Upper lobe of left lung (tissue), 6 donors: Measurements from ENCODE around the gene RPS6KA6. TPM values are rescaled to one million over a fixed set of nuclear protein-coding genes. Genes with fewer than 3 reads are reported as not detected.

Experiments
- ATAC-seq, 2 donors: fragments of 200-7000 bp; cut with Tn5 transposase; one replicate each; pipeline ENCODE4 v1.9.1; 2022; ENCODE audit warnings: mild to moderate bottlenecking in 2 of 2, moderate library complexity in 2 of 2; ENCODE audit not compliant: low FRiP score in 2 of 2
- DNase-seq, 2 donors: peaks; one replicate each; pipeline ENCODE4 v3.0.0-alpha.2; 2019 to 2020
- H3K27ac ChIP-seq, 4 donors: fragments of 200-600 bp; sonication (generic); one replicate each; pipeline ENCODE4 v1.5.1; 2016 to 2019
- H3K27me3 ChIP-seq, 4 donors: fragments of 200-600 bp; sonication (generic); one replicate each; pipeline ENCODE4 v1.5.1; 2017 to 2019
- H3K36me3 ChIP-seq, 4 donors: fragments of 200-600 bp; sonication (generic); one replicate each; pipeline ENCODE4 v1.5.1; 2016 to 2019
- H3K4me1 ChIP-seq, 4 donors: fragments of 200-600 bp; sonication (generic); one replicate each; pipeline ENCODE4 v1.5.1; 2018 to 2019
- H3K4me3 ChIP-seq, 4 donors: fragments of 200-600 bp; sonication (generic); one replicate each; pipeline ENCODE4 v1.5.1; 2017 to 2019; ENCODE audit warnings: mild to moderate bottlenecking in 2 of 4, moderate library complexity in 1 of 4
- H3K9me3 ChIP-seq, 4 donors: fragments of 200-600 bp; sonication (generic); one replicate each; pipeline ENCODE4 v1.5.1; 2018 to 2019
- EP300 ChIP-seq, 4 donors: sonication (generic); formaldehyde crosslinking; IDR thresholded peaks; one replicate each; pipeline ENCODE4 v1.5.1; 2017; ENCODE audit warnings: antibody characterized with exemption in 4 of 4, control low read depth in 2 of 4
- POLR2A ChIP-seq, 4 donors: fragments of 450-650 bp; IDR thresholded peaks; one replicate each; pipeline ENCODE4 v1.5.1; 2016 to 2017; ENCODE audit warnings: antibody characterized with exemption in 4 of 4, mild to moderate bottlenecking in 2 of 4
- POLR2AphosphoS5 ChIP-seq, 2 donors: sonication (generic); formaldehyde crosslinking; IDR thresholded peaks; one replicate each; pipeline ENCODE4 v1.5.1; 2017; ENCODE audit warnings: antibody characterized with exemption in 2 of 2
- WGBS, 2 donors: methylation state at CpG; one replicate each; pipeline ENCODE4 v1.1.5; 2017 to 2018; 5-methylcytosine and 5-hydroxymethylcytosine counted together
- total RNA-seq, 6 donors: library from RNA; depleted of rRNA in 4 of 6; stranded (reverse); fragments of >200 nt in 4 of 6; gene quantifications; one replicate each; pipeline versions ENCODE4 v1.1.0 to v1.2.1, GENCODE V29; 2016 to 2021
- TF ChIP-seq, protein P1 (sequence below), 6 experiments: fragments of 450-650 bp in 4 of 6; fragments of 200-600 bp in 2 of 6; sonication (generic) in 2 of 6; IDR thresholded peaks; one replicate each; pipeline ENCODE4 v1.5.1; 2016 to 2019; ENCODE audit warnings: antibody characterized with exemption in 6 of 6
- donor health status: DM: no; HTN: no; CAD: no; lungs with moderate emphysema.
- donor health status: DM: no; HTN: yes; CAD: no; lungs with severe emphysema.

The RPS6KA6 gene
- total RNA-seq, 6 donors from 2014 or later: 0.55 to 2.3 (median 1.2) TPM

DNA sequence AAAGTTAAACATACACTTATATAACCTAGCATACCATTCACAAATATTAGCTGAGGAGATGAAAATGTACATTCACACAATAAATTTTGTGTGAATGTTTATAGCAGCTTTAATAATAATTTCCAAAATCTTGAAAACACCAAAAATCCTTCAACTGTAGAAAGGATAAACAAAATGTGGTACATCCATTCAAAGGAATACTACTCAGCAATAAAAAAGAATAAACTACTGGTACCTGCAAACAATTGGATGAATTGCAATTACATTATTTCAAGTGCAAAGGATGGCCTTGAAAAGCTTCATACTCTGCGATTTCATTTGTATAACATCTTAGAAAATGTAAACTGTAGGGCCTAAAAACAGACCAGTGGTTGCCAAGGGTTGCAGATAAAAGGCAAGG lies 11.7 kb upstream of the RPS6KA6 start:
- 70 to 88% methylated on average over 1 of the region's 1 CpG for WGBS, 2 donors
- no peaks in the 10 kb centered on the region for H3K36me3 ChIP-seq

DNA sequence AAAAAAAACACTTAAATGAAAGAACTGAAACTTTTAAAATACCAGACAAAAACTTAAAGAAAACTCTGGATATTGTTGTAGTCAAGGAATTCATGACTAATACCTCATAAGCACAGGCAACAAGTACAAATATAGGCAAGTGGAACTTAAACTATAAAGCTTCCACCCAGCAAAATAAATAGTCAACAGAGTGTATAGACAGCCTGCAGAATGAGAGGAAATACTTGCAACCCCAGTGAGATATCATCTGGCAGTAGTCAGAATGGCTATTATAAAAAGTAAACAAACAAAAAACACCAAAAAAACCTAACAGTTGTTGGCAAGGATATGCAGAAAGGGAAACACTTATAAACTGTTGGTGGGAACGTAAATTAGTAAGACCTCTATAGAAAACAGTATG lies 9.6 kb upstream of the RPS6KA6 start:
- H3K27me3 ChIP-seq: no peaks in the 10 kb centered on the region
- TF ChIP-seq, protein P1, sequence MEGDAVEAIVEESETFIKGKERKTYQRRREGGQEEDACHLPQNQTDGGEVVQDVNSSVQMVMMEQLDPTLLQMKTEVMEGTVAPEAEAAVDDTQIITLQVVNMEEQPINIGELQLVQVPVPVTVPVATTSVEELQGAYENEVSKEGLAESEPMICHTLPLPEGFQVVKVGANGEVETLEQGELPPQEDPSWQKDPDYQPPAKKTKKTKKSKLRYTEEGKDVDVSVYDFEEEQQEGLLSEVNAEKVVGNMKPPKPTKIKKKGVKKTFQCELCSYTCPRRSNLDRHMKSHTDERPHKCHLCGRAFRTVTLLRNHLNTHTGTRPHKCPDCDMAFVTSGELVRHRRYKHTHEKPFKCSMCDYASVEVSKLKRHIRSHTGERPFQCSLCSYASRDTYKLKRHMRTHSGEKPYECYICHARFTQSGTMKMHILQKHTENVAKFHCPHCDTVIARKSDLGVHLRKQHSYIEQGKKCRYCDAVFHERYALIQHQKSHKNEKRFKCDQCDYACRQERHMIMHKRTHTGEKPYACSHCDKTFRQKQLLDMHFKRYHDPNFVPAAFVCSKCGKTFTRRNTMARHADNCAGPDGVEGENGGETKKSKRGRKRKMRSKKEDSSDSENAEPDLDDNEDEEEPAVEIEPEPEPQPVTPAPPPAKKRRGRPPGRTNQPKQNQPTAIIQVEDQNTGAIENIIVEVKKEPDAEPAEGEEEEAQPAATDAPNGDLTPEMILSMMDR (IDR thresholded peaks at IDR 0.05): no peak
- TF ChIP-seq EP300 (IDR thresholded peaks at IDR 0.05) (no peak), POLR2A (IDR thresholded peaks at IDR 0.05) (no peak), POLR2AphosphoS5 (IDR thresholded peaks at IDR 0.05) (no peak)

More for the DNA sequence above, 11.7 kb upstream of the RPS6KA6 start:
- no peaks in the 10 kb centered on the region for H3K9me3 ChIP-seq
- no peak for DNase-seq
- no peak for ATAC-seq
- TF ChIP-seq EP300 (IDR thresholded peaks at IDR 0.05) (no peak), POLR2AphosphoS5 (IDR thresholded peaks at IDR 0.05) (no peak), POLR2A (IDR thresholded peaks at IDR 0.05) (no peak)
- TF ChIP-seq, protein P1 (IDR thresholded peaks at IDR 0.05): no peak
- no peaks in the 10 kb centered on the region for H3K4me1 ChIP-seq
- H3K27me3 ChIP-seq: no peaks in the 10 kb centered on the region
- no peak overlapping the region for H3K27ac ChIP-seq
- H3K4me3 ChIP-seq: no peak overlapping the region

DNA sequence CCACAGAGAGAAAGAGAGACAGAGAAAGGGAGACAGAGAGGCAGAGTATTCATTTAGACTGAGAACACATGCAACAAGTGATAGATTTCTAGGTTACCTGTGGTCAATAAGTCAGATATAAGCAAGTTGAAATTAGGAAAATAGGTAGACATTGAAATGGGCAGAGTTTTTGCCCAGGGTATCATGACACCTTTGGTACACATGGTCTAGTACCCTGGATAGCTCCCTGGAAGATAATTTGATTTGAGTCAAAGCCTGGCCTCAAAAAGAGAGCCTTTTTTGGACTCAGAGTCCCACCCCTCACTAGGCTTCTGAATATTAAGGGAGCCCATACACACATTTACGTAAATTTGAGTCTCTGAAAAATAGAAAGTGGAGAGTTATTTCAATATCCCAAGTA lies 4.0 kb upstream of the RPS6KA6 start:
- DNase-seq: no peak
- TF ChIP-seq POLR2A (IDR thresholded peaks at IDR 0.05): no peak
- TF ChIP-seq POLR2AphosphoS5 (IDR thresholded peaks at IDR 0.05): no peak
- TF ChIP-seq, protein P1 (IDR thresholded peaks at IDR 0.05): no peak
- TF ChIP-seq EP300 (IDR thresholded peaks at IDR 0.05): no peak
- H3K36me3 ChIP-seq: no peaks in the 10 kb centered on the region
- no peaks in the 10 kb centered on the region for H3K27me3 ChIP-seq
- WGBS, 2 donors: 77 to 100% methylated on average over 1 of the region's 1 CpG
- H3K4me3 ChIP-seq: no peak overlapping the region
- no peaks in the 10 kb centered on the region for H3K9me3 ChIP-seq
- ATAC-seq: no peak
- no peak overlapping the region for H3K27ac ChIP-seq
- no peaks in the 10 kb centered on the region for H3K4me1 ChIP-seq

More for the DNA sequence above, 9.6 kb upstream of the RPS6KA6 start:
- WGBS, 2 donors: 45 to 46% methylated on average over 1 of the region's 1 CpG
- no peak for ATAC-seq
- DNase-seq: no peak
- no peaks in the 10 kb centered on the region for H3K9me3 ChIP-seq
- no peaks in the 10 kb centered on the region for H3K4me1 ChIP-seq
- H3K27ac ChIP-seq: no peak overlapping the region
- no peaks in the 10 kb centered on the region for H3K36me3 ChIP-seq
- no peak overlapping the region for H3K4me3 ChIP-seq

DNA sequence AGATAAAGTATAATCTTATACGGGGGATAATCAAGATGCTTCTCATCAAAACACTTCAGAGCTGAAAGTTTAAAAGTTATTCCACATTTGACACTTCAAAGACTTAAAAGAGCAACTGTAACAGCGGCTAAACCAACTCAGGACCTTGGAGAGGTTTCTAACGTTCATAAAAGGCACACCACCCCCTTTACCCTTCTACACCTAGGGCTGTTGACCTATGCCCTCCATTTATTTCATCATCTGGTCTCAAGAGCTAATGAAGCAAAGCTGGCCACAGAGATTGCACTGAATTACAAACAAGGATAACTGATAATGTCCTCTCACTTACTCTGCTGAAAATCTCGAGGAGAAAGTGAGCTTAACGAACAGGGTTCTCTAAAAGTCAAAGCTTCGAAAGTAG lies 1.1 kb upstream of the RPS6KA6 start:
- Histone ChIP-seq H3K9me3 (no peaks in the 10 kb centered on the region), H3K4me1 (no peaks in the 10 kb centered on the region), H3K4me3 (no peak overlapping the region), H3K36me3 (no peaks in the 10 kb centered on the region), H3K27me3 (no peaks in the 10 kb centered on the region), H3K27ac (no peak overlapping the region)
- DNase-seq (no peak), ATAC-seq (no peak)
- TF ChIP-seq POLR2A (IDR thresholded peaks at IDR 0.05): no peak
- 52 to 53% methylated on average over 6 of the region's 6 CpGs for WGBS, 2 donors

DNA sequence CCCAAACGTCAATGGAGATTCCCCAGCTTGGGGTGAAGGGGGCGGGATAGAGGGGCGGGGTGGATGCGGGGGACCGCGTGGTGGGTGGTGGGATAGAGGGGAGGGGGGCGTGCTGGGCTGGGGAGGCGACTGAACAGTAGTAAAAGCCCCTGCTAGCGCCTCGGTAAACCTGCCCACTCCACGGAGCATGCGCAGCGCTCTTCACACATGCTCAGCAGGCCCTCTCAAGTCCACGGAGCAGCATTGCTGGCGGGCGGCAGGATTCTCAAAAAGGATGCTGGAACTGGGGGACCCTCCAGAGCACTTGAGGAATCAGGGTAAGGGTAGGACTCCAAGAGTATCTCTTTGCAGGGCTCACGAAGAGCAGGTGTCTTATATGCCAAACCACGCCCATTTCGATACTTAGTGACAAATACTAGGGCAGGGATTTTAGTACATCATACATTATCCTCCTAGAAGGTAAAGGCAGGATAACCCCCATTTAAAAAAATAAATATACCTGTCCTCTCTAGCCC lies 378 bp upstream of the RPS6KA6 start:
- peak in 1 of 2 donors; percentile 31 for DNase-seq
- ATAC-seq: peak; percentile 51 to 81
- TF ChIP-seq EP300 (IDR thresholded peaks at IDR 0.05): no peak
- TF ChIP-seq, protein P1 (IDR thresholded peaks at IDR 0.05): no peak
- no peak for TF ChIP-seq POLR2A (IDR thresholded peaks at IDR 0.05)
- TF ChIP-seq POLR2AphosphoS5 (IDR thresholded peaks at IDR 0.05): no peak
- Histone ChIP-seq H3K4me3 (peak overlapping the region; percentile 36 to 61 (median 54)), H3K4me1 (no peaks in the 10 kb centered on the region), H3K9me3 (no peaks in the 10 kb centered on the region), H3K27ac (peak overlapping the region in 2 of 4 donors; percentile 35 to 57), H3K27me3 (no peaks in the 10 kb centered on the region), H3K36me3 (no peaks in the 10 kb centered on the region)
- WGBS, 2 donors: 41% methylated on average over 10 of the region's 19 CpGs; no CpG with 5 or more reads in 1 of the 2 donors
